Mesenchymal stem cell (in vitro differentiated cells and primary cell): ENCODE measurements around the gene ADGRV1.

ENCODE experiments used
- DNase-seq: peaks from one replicate; pipeline ENCODE4 v3.0.0-alpha.2; 2013
- H2AFZ ChIP-seq: one replicate; pipeline ENCODE4 v1.6.1; 2013; ENCODE audit warnings: low read depth, mild to moderate bottlenecking, control low read depth, inconsistent platforms, low read length, moderate library complexity
- H2AK5ac ChIP-seq: 2 replicates; pipeline ENCODE4 v1.6.1; 2013; ENCODE audit warnings: low read length, moderate library complexity, mild to moderate bottlenecking, inconsistent platforms; ENCODE audit not compliant: severe bottlenecking
- H2BK120ac ChIP-seq: one replicate; pipeline ENCODE4 v1.6.1; 2013; ENCODE audit warnings: low read depth, mild to moderate bottlenecking, inconsistent platforms, low read length, moderate library complexity
- H2BK12ac ChIP-seq, 2 experiments: one replicate each; pipeline ENCODE4 v1.6.1; 2013; ENCODE audit warnings: inconsistent platforms in 2 of 2, low read length in 2 of 2, mild to moderate bottlenecking in 2 of 2, moderate library complexity in 2 of 2, control low read depth in 1 of 2
- H2BK15ac ChIP-seq: one replicate; pipeline ENCODE4 v1.6.1; 2013; ENCODE audit warnings: mild to moderate bottlenecking, low read depth, inconsistent platforms; ENCODE audit not compliant: poor library complexity, severe bottlenecking
- H2BK5ac ChIP-seq: 2 replicates; pipeline ENCODE4 v1.6.1; 2013; ENCODE audit warnings: low read depth, mild to moderate bottlenecking, low read length, control low read depth, inconsistent platforms; ENCODE audit not compliant: poor library complexity, severe bottlenecking
- H3K14ac ChIP-seq, 2 experiments: one replicate each; pipeline ENCODE4 v1.6.1; 2013; ENCODE audit warnings: inconsistent platforms in 2 of 2, low read length in 2 of 2, control low read depth in 1 of 2, mild to moderate bottlenecking in 1 of 2, moderate library complexity in 1 of 2
- H3K18ac ChIP-seq, 2 experiments: one replicate each; pipeline ENCODE4 v1.6.1; 2013; ENCODE audit warnings: inconsistent platforms in 2 of 2, low read length in 2 of 2, control low read depth in 1 of 2, low read depth in 1 of 2, mild to moderate bottlenecking in 1 of 2
- H3K23ac ChIP-seq, 2 experiments: one replicate each; pipeline ENCODE4 v1.6.1; 2013; ENCODE audit warnings: inconsistent platforms in 2 of 2, low read length in 2 of 2, mild to moderate bottlenecking in 2 of 2, moderate library complexity in 2 of 2, control low read depth in 1 of 2
- H3K27ac ChIP-seq: 2 replicates; pipeline ENCODE4 v1.5.1; 2013; ENCODE audit warnings: mild to moderate bottlenecking, moderate library complexity, low read length, control low read depth, inconsistent platforms; ENCODE audit not compliant: poor library complexity, severe bottlenecking
- H3K27me3 ChIP-seq, 2 experiments: 2 replicates each; pipeline versions ENCODE4 v1.6.1 to v1.7.0; 2013; ENCODE audit warnings: low read length in 2 of 2, mild to moderate bottlenecking in 2 of 2, moderate library complexity in 2 of 2, control low read depth in 1 of 2, inconsistent platforms in 1 of 2; ENCODE audit not compliant: control insufficient read depth in 1 of 2, insufficient read depth in 1 of 2
- H3K36me3 ChIP-seq, 2 experiments: 2 replicates each; pipeline versions ENCODE4 v1.6.1 to v1.7.0; 2013; ENCODE audit warnings: low read length in 2 of 2, control low read depth in 1 of 2, inconsistent platforms in 1 of 2, low read depth in 1 of 2, mild to moderate bottlenecking in 1 of 2; ENCODE audit not compliant: insufficient read depth in 2 of 2, control insufficient read depth in 1 of 2
- H3K4ac ChIP-seq, 2 experiments: one replicate each; pipeline ENCODE4 v1.6.1; 2013; ENCODE audit warnings: inconsistent platforms in 2 of 2, low read length in 2 of 2, mild to moderate bottlenecking in 2 of 2, moderate library complexity in 2 of 2, control low read depth in 1 of 2, low read depth in 1 of 2
- H3K4me1 ChIP-seq: 2 replicates; pipeline ENCODE4 v1.6.1; 2013; ENCODE audit warnings: low read depth, low read length, control low read depth; ENCODE audit not compliant: control insufficient read depth, insufficient read depth
- H3K4me2 ChIP-seq: 2 replicates; pipeline ENCODE4 v1.6.1; 2013; ENCODE audit warnings: low read length, mild to moderate bottlenecking, inconsistent platforms; ENCODE audit not compliant: poor library complexity, severe bottlenecking
- H3K4me3 ChIP-seq, 2 experiments: 2 replicates each; pipeline versions ENCODE4 v1.5.1 to v1.7.0; 2013; ENCODE audit warnings: low read length in 2 of 2, mild to moderate bottlenecking in 2 of 2, control low read depth in 1 of 2, low read depth in 1 of 2; ENCODE audit not compliant: insufficient read depth in 1 of 2
- H3K79me1 ChIP-seq: replicated peaks from 2 replicates; pipeline ENCODE4 v1.6.1; 2013; ENCODE audit warnings: mild to moderate bottlenecking, control low read depth, low read length, inconsistent platforms; ENCODE audit not compliant: poor library complexity, severe bottlenecking
- H3K9ac ChIP-seq: 2 replicates; pipeline ENCODE4 v1.7.0; 2013; ENCODE audit warnings: mild to moderate bottlenecking, low read length, moderate library complexity
- H3K9me3 ChIP-seq: 2 replicates; pipeline ENCODE4 v1.7.0; 2013; ENCODE audit warnings: mild to moderate bottlenecking, low read length; ENCODE audit not compliant: control insufficient read depth
- H4K8ac ChIP-seq: one replicate; pipeline ENCODE4 v1.6.1; 2013; ENCODE audit warnings: inconsistent platforms, mild to moderate bottlenecking, low read length, moderate library complexity
- H4K91ac ChIP-seq: one replicate; pipeline ENCODE4 v1.6.1; 2013; ENCODE audit warnings: mild to moderate bottlenecking, low read length, inconsistent platforms
- WGBS: methylation state at CpG from one replicate; pipeline ENCODE4 v1.1.7; 2013; ENCODE audit warnings: mixed read lengths; 5-methylcytosine and 5-hydroxymethylcytosine counted together

ADGRV1 gene

DNA sequence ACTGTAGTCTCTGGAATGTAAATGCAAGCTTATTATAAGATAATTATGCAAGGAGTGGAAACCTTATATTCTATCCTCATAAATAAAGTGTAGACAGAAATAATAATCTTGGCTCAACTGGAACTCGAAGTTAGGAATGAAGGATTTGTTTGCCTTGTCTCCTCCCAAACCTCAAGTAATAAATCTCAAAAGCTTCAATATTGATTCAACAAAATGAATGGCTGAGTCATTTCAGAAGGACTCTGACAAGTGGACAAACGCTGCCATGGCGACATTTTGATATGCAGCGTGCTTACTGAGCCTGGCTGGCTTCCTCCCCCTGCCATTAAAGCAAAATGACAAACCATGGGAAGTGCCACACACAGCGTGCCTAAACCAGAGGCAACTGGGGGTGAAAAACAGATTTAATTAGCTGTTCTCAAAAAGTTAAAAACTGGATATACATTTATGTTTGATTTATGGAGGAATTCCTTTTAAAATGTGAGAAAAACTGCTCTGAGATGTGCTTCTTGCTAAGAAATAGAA, 10.5 kb upstream of the ADGRV1 start:
- H3K9me3 ChIP-seq = no peaks in the 10 kb centered on the region
- no peak overlapping the region for H3K18ac ChIP-seq
- H2AK5ac ChIP-seq = no peak overlapping the region
- 24% methylated on average over 4 of the region's 5 CpGs for WGBS
- H3K27ac ChIP-seq = no peak overlapping the region
- no peak overlapping the region for H4K8ac ChIP-seq
- H3K4me1 ChIP-seq = no peaks in the 10 kb centered on the region
- H3K4me2 ChIP-seq = no peak overlapping the region
- no peak overlapping the region for H3K4me3 ChIP-seq
- H2BK15ac ChIP-seq = no peak overlapping the region
- no peak overlapping the region for H2BK5ac ChIP-seq
- no peak overlapping the region for H3K14ac ChIP-seq
- no peak overlapping the region for H4K91ac ChIP-seq
- H3K4ac ChIP-seq = no peak overlapping the region
- no peak for DNase-seq
- H2BK12ac ChIP-seq = no peak overlapping the region
- H3K9ac ChIP-seq = no peak overlapping the region
- H3K36me3 ChIP-seq = no peaks in the 10 kb centered on the region
- H3K23ac ChIP-seq = no peak overlapping the region
- no peaks in the 10 kb centered on the region for H3K79me1 ChIP-seq
- peaks cover 14 to 31% of the 10 kb centered on the region in 2 experiments for H3K27me3 ChIP-seq
- H2BK120ac ChIP-seq = no peak overlapping the region
- no peak overlapping the region for H2AFZ ChIP-seq

GRCh38 chr5:90549223-90549622, 9.4 kb upstream of the ADGRV1 start:
- no peak overlapping the region for H3K4ac ChIP-seq

GRCh38 chr5:90549729-90550275, 8.8 kb upstream of the ADGRV1 start:
- no peak overlapping the region for H2AFZ ChIP-seq
- H3K23ac ChIP-seq = no peak overlapping the region
- H3K18ac ChIP-seq = no peak overlapping the region
- H3K9ac ChIP-seq = no peak overlapping the region
- no peak overlapping the region for H3K14ac ChIP-seq
- H3K4ac ChIP-seq = no peak overlapping the region
- no peak overlapping the region for H2BK12ac ChIP-seq
- H3K27me3 ChIP-seq = peaks cover 19 to 32% of the 10 kb centered on the region in 2 experiments
- H2BK5ac ChIP-seq = no peak overlapping the region
- H2BK120ac ChIP-seq = no peak overlapping the region
- H3K36me3 ChIP-seq = no peaks in the 10 kb centered on the region
- H3K4me2 ChIP-seq = no peak overlapping the region
- H2BK15ac ChIP-seq = no peak overlapping the region
- H3K79me1 ChIP-seq = no peaks in the 10 kb centered on the region
- WGBS = 100% methylated on average over 2 of the region's 2 CpGs
- DNase-seq = no peak
- no peak overlapping the region for H4K8ac ChIP-seq
- no peak overlapping the region for H4K91ac ChIP-seq
- no peak overlapping the region for H3K27ac ChIP-seq
- H2AK5ac ChIP-seq = no peak overlapping the region
- no peaks in the 10 kb centered on the region for H3K4me1 ChIP-seq
- no peak overlapping the region for H3K4me3 ChIP-seq
- H3K9me3 ChIP-seq = no peaks in the 10 kb centered on the region

More at GRCh38 chr5:90549223-90549622, 9.4 kb upstream of the ADGRV1 start:
- H4K91ac ChIP-seq = no peak overlapping the region
- H2AFZ ChIP-seq = no peak overlapping the region
- H3K9me3 ChIP-seq = no peaks in the 10 kb centered on the region
- no peak overlapping the region for H3K4me3 ChIP-seq
- no peak overlapping the region for H3K14ac ChIP-seq
- no peak overlapping the region for H3K18ac ChIP-seq
- no peak for DNase-seq
- H3K4me2 ChIP-seq = no peak overlapping the region
- no peak overlapping the region for H2BK120ac ChIP-seq
- no peak overlapping the region for H2BK12ac ChIP-seq
- peaks cover 19 to 30% of the 10 kb centered on the region in 2 experiments for H3K27me3 ChIP-seq
- no peak overlapping the region for H2BK15ac ChIP-seq
- H3K79me1 ChIP-seq = no peaks in the 10 kb centered on the region
- no peaks in the 10 kb centered on the region for H3K36me3 ChIP-seq
- H3K27ac ChIP-seq = no peak overlapping the region
- no peak overlapping the region for H3K23ac ChIP-seq
- no peak overlapping the region for H3K9ac ChIP-seq
- H2AK5ac ChIP-seq = no peak overlapping the region
- no peak overlapping the region for H4K8ac ChIP-seq
- no peak overlapping the region for H2BK5ac ChIP-seq
- H3K4me1 ChIP-seq = no peaks in the 10 kb centered on the region

- Histone ChIP-seq H3K4me2 (no peak overlapping the region), H2BK15ac (no peak overlapping the region), H3K4me1 (no peaks in the 10 kb centered on the region), H3K9ac (no peak overlapping the region), H3K23ac (no peak overlapping the region), H3K27me3 (peaks cover 17 to 41% of the 10 kb centered on the region in 2 experiments), H2AK5ac (no peak overlapping the region), H3K36me3 (no peaks in the 10 kb centered on the region), H4K8ac (no peak overlapping the region), H3K14ac (no peak overlapping the region), H2BK5ac (no peak overlapping the region), H3K27ac (no peak overlapping the region), H3K4me3 (no peak overlapping the region), H4K91ac (no peak overlapping the region), H3K9me3 (no peaks in the 10 kb centered on the region), H3K79me1 (no peaks in the 10 kb centered on the region), H2AFZ (no peak overlapping the region), H2BK12ac (no peak overlapping the region), H2BK120ac (no peak overlapping the region), H3K4ac (no peak overlapping the region), H3K18ac (no peak overlapping the region)
- 94% methylated on average over 3 of the region's 3 CpGs for WGBS
- DNase-seq = no peak
Observed at GRCh38 chr5:90550963-90551362, 7.6 kb upstream of the ADGRV1 start.
